IPS-18c (cell line): ENCODE measurements around the gene CLDN9.

Experiments
- H3K4me3 ChIP-seq: 2 replicates; pipeline ENCODE4 v1.7.0; 2013; ENCODE audit warnings: low read depth, mild to moderate bottlenecking, low read length, moderate library complexity; ENCODE audit not compliant: insufficient read depth
- H3K9me3 ChIP-seq: one replicate; pipeline ENCODE4 v1.6.1; 2013; ENCODE audit warnings: mild to moderate bottlenecking, low read length, moderate library complexity; ENCODE audit not compliant: control insufficient read depth, insufficient read depth

CLDN9 gene

GRCh38 chr16:3022208-3022683 lies 9.5 kb downstream of the CLDN9 start:
- Histone ChIP-seq H3K9me3 (no peaks in the 10 kb centered on the region), H3K4me3 (peak overlapping the region; percentile 86)

- no peaks in the 10 kb centered on the region for H3K9me3 ChIP-seq
- H3K4me3 ChIP-seq: peak overlapping the region; percentile 86
These were observed 10.1 kb downstream of the CLDN9 start for GRCh38 chr16:3022684-3023414.

DNA sequence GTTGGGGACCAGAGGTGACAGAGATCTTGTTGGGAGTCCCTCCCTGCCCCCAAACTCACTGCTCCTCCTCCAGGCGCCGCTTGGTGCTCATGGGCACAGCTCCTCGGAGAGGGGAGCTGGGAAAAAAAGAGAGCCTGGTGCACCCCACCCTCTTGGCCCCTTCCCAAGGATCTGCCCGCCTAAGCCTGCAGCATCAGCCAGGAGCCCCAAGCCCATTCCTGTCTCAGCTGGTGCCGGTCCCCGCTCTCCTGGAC lies 10.6 kb downstream of the CLDN9 start:
- peak overlapping the region; percentile 86 for H3K4me3 ChIP-seq
- no peaks in the 10 kb centered on the region for H3K9me3 ChIP-seq

DNA sequence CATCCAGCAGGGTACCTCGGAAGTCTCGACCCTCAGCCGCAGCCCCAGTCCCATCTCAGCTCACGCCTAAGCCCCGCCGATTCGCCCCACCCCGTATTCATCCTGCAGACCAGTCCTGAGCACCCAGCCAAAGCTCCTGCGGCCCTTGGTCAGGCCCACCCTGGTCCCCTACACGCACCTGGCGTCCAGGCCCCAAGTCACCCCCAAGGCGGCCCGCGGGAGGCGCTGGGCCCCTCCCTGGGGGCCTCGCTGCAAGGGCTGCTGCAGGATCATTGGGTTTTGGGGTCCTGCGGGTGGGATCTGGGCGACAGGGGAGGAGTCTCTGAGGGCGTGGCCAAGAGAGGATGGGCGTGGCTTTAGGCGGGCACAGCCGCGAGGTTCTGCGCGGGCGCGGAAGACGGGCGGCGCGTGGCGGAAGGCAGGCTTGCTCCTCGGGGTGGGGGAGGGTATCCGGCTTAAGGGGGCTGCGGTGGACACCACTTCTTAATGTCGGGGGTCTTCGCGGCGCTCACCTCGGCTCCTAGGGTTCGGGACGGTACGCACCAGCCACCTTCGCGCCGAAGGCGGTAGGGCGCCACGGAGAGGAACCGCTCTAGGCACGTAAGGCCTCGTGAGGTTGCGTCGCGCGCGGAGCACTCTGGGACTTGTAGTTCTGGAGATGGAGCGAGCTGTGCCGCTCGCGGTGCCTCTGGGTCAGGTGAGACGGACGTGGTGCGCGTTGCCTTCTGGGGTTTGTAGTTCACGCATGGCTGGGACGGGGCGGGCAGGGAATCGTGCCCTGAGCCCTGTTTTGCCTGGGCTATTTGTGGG lies 11.2 kb downstream of the CLDN9 start, which contains the start of the genes HCFC1R1 and THOC6:
TSS of gene HCFC1R1 (minus strand) at position 274 of the 810 bp plus-strand sequence. CDS start at position 273, 1 bp downstream.
TSS of gene THOC6 (plus strand) at position 367 of the 810 bp plus-strand sequence. CDS start at position 659, 292 bp downstream.
- Histone ChIP-seq H3K9me3 (no peaks in the 10 kb centered on the region), H3K4me3 (peak within 1 kb of the TSS; percentile 86)

- no peak overlapping the region for H3K4me3 ChIP-seq
- H3K9me3 ChIP-seq: peaks cover 2% of the 10 kb centered on the region
These were observed 12.6 kb downstream of the CLDN9 start for GRCh38 chr16:3025032-3026002.

- H3K4me3 ChIP-seq: no peak overlapping the region
- H3K9me3 ChIP-seq: peaks cover 2% of the 10 kb centered on the region
These were observed 13.3 kb downstream of the CLDN9 start for GRCh38 chr16:3026003-3026378.

DNA sequence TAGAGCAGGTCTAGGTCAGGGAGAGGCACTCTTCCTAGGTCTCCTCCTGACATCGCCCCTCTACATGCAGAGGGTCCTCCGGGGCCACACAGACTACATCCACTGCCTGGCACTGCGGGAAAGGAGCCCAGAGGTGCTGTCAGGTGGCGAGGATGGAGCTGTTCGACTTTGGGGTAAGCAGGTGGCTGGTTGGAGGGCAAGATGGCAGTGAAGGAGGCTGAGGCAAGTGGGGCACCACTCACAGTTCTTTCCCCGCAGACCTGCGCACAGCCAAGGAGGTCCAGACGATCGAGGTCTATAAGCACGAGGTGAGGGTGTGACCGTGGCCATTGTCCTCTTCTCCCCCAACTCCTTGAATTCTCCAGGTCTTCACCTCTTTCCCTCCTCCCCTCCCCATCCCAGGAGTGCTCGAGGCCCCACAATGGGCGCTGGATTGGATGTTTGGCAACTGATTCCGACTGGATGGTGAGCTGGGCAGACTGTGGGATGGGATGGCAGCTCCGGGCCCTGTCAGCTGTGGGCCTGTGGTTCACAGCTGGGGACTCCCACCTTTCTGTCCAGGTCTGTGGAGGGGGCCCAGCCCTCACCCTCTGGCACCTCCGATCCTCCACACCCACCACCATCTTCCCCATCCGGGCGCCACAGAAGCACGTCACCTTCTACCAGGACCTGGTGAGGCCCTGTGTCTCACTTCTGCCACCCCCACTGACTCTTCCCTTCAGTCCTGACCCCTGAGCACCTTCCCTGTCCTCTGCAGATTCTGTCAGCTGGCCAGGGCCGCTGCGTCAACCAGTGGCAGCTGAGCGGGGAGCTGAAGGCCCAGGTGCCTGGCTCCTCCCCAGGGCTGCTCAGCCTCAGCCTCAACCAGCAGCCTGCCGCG lies 14.1 kb downstream of the CLDN9 start:
- H3K4me3 ChIP-seq: no peak overlapping the region
- peaks cover 2% of the 10 kb centered on the region for H3K9me3 ChIP-seq

DNA sequence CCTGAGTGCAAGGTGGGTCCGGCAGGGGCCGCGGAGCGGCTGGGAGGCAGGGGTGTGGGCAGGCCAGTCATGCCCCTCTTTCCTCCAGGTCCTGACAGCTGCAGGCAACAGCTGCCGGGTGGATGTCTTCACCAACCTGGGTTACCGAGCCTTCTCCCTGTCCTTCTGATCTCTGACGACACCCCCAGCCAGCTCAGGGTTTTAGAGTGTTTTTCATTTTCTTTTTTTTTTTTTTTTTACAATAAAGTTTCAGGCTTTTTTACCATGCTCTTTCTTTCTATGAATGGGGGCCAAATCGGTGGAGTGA lies 14.7 kb downstream of the CLDN9 start:
- peaks cover 2% of the 10 kb centered on the region for H3K9me3 ChIP-seq
- H3K4me3 ChIP-seq: no peak overlapping the region

GRCh38 chr16:3027983-3028715 lies 15.4 kb downstream of the CLDN9 start:
- Histone ChIP-seq H3K9me3 (peaks cover 2% of the 10 kb centered on the region), H3K4me3 (no peak overlapping the region)

GRCh38 chr16:3028716-3029319 lies 16.1 kb downstream of the CLDN9 start:
- H3K4me3 ChIP-seq: no peak overlapping the region

GRCh38 chr16:3029491-3030221 lies 16.9 kb downstream of the CLDN9 start:
- Histone ChIP-seq H3K4me3 (no peak overlapping the region), H3K9me3 (peaks cover 2% of the 10 kb centered on the region)

More at GRCh38 chr16:3028716-3029319, 16.1 kb downstream of the CLDN9 start:
- peaks cover 2% of the 10 kb centered on the region for H3K9me3 ChIP-seq

- peak overlapping the region; percentile 9; the same call in 1 of the 2 replicates for H3K4me3 ChIP-seq
- peaks cover 2% of the 10 kb centered on the region for H3K9me3 ChIP-seq
These were observed 17.8 kb downstream of the CLDN9 start for GRCh38 chr16:3030222-3031212.

DNA sequence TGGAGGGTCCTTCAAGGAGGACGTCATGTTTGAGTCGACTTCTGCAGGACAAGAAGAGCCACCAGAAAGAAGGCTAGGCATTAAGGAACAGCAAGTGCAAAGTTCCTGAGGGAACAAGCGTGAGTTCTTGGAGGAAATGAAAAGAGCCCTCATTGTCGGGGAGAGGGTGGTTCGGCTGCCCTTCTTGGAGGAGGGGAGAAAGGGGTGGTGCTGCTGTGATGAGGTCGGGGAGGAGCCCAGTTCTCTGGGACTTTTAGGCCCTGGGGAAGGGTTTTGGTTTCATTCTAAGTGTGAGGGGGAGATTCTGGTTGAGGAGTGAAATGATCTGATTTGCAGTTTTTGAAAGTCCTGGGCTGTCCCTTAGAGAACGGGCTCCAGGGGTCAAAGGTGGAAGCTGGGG lies 19.9 kb downstream of the CLDN9 start:
- Histone ChIP-seq H3K9me3 (peaks cover 2% of the 10 kb centered on the region), H3K4me3 (no peak overlapping the region)
